NB4 (cell line): ENCODE measurements around the gene MAP4K1.

Experiments used
- DNase-seq: peaks from one replicate; pipeline ENCODE4 v3.0.0; 2010; ENCODE audit warnings: low read depth
- H3K4me3 ChIP-seq: one replicate; pipeline ENCODE4 v1.5.1; 2011; ENCODE audit warnings: mild to moderate bottlenecking, low read depth, low read length, moderate library complexity
- CTCF ChIP-seq: IDR thresholded peaks from one replicate; pipeline ENCODE4 v1.5.1; 2012; ENCODE audit warnings: low read depth, low read length
- MAX ChIP-seq: IDR thresholded peaks from 2 replicates; pipeline ENCODE4 v1.6.1; 2011; ENCODE audit warnings: low read depth, low read length
- MYC ChIP-seq: IDR thresholded peaks from 2 replicates; pipeline ENCODE4 v1.6.1; 2011; ENCODE audit warnings: low read depth, low read length
- POLR2A ChIP-seq: IDR thresholded peaks from 2 replicates; pipeline ENCODE4 v1.6.1; 2011; ENCODE audit warnings: mild to moderate bottlenecking; ENCODE audit not compliant: insufficient read length; ENCODE audit errors: extremely low read depth

MAP4K1 gene

GRCh38 chr19:38654628-38655055, 36.9 kb upstream of the MAP4K1 start:
- no peak overlapping the region for H3K4me3 ChIP-seq
- TF ChIP-seq POLR2A (no peak), CTCF (no peak), MYC (no peak), MAX (no peak)
- no peak for DNase-seq

GRCh38 chr19:38653028-38653571, 35.3 kb upstream of the MAP4K1 start:
- no peak for TF ChIP-seq CTCF
- no peak for TF ChIP-seq MAX
- no peak for TF ChIP-seq POLR2A
- no peak for TF ChIP-seq MYC
- no peak for DNase-seq
- H3K4me3 ChIP-seq = peak overlapping the region; percentile 21

GRCh38 chr19:38650911-38651584, 33.3 kb upstream of the MAP4K1 start:
- no peak for TF ChIP-seq MYC
- no peak for TF ChIP-seq CTCF
- no peak for TF ChIP-seq POLR2A
- TF ChIP-seq MAX = no peak
- H3K4me3 ChIP-seq = peak overlapping the region; percentile 48
- peak; percentile 81 for DNase-seq

- DNase-seq = no peak
- H3K4me3 ChIP-seq = peak overlapping the region; percentile 87
- TF ChIP-seq POLR2A = no peak
- no peak for TF ChIP-seq MAX
- no peak for TF ChIP-seq CTCF
- TF ChIP-seq MYC = no peak
Observed at GRCh38 chr19:38650172-38650775, 32.5 kb upstream of the MAP4K1 start.

GRCh38 chr19:38649305-38650171, 31.8 kb upstream of the MAP4K1 start:
- TF ChIP-seq MAX (no peak), CTCF (no peak), MYC (no peak), POLR2A (no peak)
- peak overlapping the region; percentile 87 for H3K4me3 ChIP-seq
- DNase-seq = no peak
